ENCODE measurements around the gene TAS2R60.
"Not testable (repeated sequence)": the region's sequence is repeated elsewhere in the genome, so short reads cannot be mapped to it uniquely, and the experiment has no call there.

Gene TAS2R60, protein sequence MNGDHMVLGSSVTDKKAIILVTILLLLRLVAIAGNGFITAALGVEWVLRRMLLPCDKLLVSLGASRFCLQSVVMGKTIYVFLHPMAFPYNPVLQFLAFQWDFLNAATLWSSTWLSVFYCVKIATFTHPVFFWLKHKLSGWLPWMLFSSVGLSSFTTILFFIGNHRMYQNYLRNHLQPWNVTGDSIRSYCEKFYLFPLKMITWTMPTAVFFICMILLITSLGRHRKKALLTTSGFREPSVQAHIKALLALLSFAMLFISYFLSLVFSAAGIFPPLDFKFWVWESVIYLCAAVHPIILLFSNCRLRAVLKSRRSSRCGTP

DNA sequence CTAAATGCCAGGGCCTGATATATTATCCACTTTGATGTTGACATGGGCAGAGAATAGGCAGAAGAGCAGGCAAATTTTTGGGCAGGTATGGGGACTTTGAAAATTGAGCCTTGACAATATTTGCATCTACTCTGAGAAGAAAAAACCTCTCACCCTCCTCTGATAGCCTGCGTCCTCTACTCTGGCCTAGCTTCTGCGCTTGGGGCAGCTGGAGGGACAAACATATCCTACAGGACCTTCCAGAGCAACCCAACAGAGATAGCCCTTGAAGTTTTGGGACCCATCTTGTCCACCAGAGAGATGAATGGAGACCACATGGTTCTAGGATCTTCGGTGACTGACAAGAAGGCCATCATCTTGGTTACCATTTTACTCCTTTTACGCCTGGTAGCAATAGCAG, at the start of gene TAS2R60:
TAS2R60 (plus strand) TSS at position 301 of the 400 bp plus-strand sequence; CDS start at position 301, 0 bp downstream.
- no peak for FAIRE-seq
- DNase-seq (ENCODE audit: insufficient read length, low spot score), result no peak

DNA sequence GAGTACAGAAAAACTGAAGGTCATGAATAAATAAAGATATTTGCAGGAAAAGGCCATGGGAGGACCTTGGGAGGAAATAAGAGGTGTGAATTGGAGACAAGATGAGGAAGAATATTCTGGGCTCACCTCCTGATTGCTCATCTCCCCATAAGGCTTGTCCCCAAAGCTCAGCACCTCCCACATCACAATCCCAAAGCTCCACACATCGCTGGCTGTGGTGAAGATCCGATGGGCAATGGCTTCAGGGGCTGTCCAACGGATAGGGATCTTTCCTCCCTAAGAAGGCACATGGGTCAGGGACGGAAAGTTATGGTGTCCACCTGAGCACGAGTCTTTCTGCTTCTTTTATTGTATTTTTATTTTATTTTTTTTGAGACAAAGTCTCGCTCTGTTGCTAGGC, 49.2 kb upstream of the TAS2R60 start:
- no peak for FAIRE-seq

DNA sequence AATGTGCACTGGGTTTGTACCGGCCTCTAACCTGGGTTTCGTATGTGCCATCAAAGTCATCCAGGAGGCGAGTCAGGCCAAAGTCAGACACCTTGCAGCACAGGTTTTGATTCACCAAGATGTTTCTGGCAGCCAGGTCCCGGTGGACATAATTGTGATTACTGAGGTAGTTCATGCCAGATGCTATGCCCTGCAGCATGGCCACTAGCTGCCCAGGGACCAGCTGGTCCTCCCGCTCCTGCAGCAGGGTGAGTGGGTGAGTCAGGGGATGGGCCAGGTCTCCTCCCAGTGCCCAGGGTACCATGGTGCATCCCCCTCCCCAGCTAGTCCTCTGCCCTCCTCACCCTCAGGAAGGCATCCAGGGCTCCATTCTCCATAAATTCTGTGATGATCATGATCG, 48.5 kb upstream of the TAS2R60 start:
- FAIRE-seq (no peak), DNase-seq (ENCODE audit: insufficient read length, low spot score) (no peak)

More for the DNA sequence above, 49.2 kb upstream of the TAS2R60 start:
- no peak for DNase-seq (ENCODE audit: insufficient read length, low spot score)

DNA sequence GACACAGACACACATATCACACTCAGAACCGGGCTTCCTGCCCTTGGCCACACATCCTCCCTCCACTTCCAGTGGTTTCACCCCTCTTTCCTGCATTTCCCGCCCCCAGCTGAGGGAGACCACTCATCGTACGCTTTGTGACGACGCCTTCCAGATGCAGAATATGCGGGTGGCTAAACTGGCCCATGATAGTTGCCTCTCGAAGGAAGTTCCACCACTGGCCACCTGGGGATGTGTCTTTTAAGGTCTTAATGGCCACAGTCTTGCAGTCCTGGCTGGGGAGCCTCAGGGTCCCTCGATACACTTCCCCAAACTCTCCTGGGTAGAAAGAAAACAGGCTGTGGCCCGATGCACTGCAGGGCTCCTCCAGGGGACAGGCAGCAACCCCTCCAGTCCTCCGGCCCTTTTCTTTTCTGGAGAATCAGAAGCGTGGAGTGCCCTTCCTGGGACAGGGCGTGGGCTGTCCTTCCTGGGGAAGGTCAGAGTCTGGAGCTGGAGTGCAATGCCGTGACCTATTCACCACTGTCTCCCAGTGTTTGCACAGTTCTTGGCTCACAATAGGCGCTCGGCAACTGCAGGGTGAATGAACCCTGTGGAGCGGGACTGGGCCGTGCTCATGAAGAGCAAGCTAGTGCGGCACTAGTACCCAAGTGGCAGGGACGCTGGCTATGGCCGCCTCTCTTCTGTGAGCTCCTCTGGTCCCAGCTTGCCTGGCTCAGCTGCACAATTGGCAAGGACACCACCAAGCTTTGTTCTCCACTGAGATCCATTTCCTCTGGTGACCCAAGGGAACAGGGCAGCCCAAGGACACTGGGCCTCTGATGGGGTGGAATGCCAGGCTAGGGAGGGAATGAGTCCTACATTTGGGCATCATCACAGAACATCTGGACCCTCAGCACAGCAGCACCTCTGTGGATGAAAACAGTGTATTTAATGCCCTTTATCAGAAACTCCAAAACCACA, 47.8 kb upstream of the TAS2R60 start:
- DNase-seq (ENCODE audit: insufficient read length, low spot score) (no peak), FAIRE-seq (no peak)

DNA sequence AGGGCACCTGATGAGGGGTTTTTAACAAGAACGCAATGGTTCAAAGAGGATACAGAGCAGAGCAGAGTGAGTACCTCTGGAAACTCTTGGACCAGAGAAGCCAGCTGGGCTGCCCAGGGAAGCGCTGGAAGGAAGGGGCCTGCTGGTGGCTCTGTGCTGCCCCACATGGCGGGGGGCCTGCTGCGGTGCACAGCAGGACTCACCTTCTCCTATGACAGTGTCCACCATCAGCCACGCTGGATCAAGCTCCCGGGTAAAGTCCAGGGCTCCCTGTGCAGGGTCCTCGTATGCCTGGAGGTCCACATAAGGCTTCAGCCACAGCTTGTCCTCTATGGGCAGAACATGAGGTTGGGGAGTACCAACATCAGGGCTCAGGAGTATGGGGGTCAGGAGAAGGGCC, 47.1 kb upstream of the TAS2R60 start:
- no peak for FAIRE-seq

DNA sequence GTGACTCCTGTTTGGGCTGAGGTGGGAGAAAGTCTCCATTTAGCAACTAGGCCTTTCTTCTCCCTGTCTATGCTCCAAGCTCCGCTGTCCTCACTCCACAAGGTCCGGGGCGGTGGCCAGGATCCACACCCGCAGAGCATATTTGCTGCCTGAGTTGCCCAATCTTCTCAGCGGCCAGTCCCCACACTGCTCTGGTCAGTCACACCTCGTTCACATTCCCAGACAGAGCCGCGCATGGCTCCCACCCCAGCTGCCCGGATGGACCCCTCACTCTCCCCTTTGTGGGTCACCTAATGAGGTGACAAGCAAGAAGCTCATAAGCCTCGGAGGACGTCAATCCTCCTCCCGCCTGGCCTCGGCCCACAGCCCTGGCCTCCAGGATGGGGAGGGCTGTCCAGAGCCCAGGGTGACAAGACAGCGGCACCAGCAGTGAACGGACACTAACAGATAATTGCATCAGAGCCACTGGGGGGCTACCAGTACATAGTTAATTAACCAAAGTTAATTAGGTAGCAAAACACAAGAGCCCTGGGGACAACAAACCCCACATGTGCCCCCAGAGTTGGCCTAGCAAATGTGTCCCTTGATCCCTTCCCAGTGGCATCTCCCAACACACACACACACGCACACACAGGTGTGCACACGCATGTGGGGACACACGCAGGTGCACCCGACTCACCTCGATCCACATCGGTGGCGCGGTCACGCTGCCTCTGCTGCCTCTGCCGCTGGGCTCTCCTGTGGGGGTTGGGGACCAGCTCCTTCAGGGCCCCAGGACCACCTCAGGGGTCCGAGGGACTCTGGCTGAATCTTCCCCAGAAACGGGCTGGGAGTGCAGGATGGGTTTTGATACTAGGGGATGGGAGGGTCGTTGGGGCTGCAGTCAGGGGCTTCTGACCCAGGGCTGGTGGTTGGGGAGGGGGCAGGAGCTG, 46.4 kb upstream of the TAS2R60 start:
- DNase-seq (ENCODE audit: insufficient read length, low spot score) (no peak), FAIRE-seq (no peak)

More for the DNA sequence above, 47.1 kb upstream of the TAS2R60 start:
- no peak for DNase-seq (ENCODE audit: insufficient read length, low spot score)

DNA sequence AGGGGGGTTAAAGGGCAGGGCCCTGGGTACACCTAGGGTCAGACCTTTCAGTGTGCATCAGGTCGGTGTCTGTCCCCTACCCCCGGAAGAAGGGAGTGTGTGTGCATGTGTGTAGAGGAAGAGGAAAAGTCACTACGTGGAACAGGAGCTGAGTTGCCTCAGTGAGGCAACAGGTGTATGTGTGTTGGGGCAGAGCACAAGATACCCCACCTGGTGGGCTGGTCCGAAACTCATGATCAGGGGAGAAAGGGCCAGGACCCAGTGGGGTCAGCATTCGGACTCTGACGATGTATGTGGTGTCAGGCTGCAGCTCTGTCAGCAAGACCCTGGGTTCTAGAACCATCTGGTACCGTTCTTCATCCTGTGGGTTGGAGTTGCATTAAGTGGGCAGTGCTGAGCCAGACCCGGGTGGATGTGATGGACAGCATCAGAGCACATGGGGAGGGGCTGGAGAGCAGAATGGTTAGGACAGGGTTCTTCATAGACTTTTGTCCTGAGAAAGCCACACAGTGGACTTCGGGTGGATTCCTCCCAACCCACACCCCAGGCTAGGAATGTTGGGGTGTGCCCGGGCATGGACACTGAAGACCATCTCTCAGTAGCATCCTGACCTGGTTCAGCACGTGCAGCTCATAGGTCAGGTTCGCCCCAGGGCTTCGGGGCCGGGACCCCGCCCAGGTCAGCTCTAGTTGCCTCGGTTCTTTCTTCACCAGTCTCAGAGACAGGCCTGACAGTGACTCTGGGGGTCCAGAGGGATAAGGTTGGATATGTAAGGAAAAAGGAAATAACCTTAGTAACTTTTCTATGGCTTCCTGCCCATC, 45.3 kb upstream of the TAS2R60 start:
- FAIRE-seq, result no peak
- no peak for DNase-seq (ENCODE audit: insufficient read length, low spot score)

DNA sequence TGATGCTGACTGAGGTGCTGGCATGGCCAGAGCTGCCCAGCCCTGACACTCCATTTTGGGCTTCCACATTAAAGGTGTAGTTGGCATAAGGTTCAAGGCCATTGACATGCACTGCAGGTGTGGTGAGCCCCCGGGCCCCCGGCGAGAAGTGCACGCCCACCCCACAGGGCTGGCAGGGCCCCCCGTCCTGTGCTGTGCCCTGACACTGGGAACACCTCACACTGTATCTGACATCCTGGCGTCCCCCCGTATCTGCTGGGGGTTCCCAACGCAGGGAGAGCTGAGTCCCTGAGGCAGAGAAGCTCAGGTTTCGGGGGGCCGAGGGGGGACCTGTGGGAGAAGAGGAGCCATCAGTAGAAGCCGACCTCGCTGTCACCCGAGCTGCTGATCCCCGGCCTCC, 44.6 kb upstream of the TAS2R60 start:
- no peak for FAIRE-seq
- no peak for DNase-seq (ENCODE audit: insufficient read length, low spot score)

DNA sequence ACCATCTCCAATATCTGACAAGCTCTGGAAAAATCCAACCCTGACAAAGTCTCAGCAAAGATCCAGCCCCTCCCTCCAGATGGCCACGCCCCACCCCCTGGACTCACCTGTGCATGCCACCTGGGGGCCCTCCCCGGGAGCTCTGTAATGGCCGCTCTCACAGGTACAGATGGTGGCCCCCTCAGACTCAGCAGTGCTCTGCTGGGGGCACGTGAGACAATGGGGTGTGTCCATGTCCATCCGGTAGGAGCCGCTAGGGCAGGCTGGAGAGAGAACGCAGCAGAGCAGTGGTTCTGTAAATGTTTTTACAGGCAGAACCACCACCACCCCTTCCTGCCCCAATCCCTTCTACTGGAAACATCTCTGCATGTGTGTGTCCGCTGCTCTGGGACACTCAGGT, 44.1 kb upstream of the TAS2R60 start:
- FAIRE-seq (no peak), DNase-seq (ENCODE audit: insufficient read length, low spot score) (no peak)

DNA sequence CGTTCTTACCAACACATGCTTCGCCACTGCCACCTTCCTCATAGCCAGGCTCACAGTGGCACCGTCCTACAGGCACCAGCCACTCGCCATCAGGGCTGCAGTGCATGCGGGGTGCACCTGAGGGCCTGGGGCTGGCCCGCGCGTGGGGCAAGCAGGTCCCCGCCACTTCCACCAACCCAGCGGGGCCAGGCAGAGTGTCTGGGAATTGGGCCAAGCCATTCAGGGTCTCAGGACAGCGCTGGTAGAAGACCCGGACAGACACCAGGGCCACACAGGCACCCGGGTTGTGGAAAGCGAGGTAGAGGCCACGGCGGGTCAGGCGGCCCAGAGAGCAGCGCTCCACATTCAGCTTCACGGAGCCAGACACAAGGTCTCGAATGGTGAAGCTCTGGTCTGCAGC, 43.6 kb upstream of the TAS2R60 start:
- DNase-seq (ENCODE audit: insufficient read length, low spot score), result no peak
- FAIRE-seq, result no peak

DNA sequence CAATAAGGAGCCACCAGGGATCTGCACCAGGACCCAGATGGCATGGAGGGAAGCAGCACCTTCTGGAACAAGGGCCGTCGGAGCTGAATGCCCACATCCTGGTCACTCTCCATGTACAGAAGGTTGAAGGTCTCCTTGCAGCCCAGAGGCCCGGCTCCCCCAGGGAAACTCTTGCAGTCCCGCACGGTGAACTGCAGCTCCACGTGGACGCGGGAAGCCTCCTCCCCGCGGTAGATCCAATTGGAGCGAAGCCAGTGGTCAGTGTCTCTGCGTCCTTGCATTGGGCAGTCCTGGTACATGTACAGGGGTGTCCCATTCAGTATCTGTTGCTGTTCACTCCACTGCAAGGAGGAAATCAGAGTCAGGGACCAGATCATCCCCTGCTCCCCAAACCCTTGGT, 42.0 kb upstream of the TAS2R60 start:
- no peak for FAIRE-seq
- no peak for DNase-seq (ENCODE audit: insufficient read length, low spot score)

DNA sequence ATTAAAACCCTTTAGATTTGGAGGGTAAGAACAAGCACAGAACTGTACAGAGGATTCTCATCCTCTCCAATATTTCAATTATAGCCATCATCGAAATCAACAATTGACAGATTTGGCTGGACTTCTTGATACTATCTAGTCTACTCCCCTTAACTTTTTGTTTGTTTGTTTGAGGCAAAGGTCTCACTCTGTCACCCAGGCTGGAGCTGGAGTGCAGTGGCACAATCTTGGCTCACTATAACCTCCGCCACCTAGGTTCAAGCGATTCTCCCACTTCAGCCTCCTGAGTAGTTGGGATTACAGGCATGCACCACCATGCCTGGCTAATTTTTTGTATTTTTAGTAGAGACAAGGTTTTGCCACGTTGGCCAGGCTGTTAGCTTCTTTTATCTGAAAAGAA, 41.0 kb upstream of the TAS2R60 start:
- DNase-seq (ENCODE audit: insufficient read length, low spot score); FAIRE-seq: not testable (repeated sequence)

DNA sequence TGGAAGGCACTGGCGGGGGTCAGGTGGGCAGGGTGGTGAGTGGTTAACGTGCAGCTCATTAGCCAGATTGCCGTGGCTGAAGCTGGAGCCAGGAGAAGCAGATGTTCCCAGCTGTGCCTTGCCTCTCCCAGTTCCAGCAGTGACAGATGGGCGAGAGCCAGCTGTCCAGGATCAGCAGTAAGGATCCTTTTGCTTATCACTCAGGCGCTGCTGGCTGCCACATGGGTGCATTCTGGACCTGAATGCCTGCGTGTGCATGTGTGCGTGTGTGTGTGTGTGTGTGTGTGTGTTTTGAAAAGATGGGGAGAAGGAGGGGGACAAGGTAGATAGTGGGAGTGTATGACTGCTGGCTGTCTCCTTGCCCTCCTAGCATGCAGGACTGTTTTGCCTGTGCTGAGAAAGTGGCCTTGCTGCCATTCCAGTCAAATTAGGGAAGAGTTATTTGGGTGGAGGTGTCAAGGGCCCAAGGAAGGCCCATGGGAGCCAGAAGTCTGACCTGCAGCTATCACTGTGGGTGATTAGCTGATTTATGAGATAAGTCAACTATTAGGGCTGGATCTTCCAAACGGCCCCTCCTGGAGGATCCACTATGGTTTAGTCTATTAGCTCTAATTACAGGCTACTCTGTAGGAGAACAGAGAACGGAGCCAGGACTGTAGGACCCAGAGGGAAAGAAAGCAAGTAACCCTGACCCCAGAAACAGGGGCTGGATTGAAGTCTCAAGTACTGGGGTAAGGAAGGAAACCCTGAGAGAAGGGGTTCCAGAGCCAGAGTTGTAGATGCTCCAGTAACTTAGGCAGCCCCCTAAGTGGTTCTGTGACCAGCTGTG, 37.9 kb upstream of the TAS2R60 start:
- FAIRE-seq (no peak), DNase-seq (ENCODE audit: insufficient read length, low spot score) (no peak)

DNA sequence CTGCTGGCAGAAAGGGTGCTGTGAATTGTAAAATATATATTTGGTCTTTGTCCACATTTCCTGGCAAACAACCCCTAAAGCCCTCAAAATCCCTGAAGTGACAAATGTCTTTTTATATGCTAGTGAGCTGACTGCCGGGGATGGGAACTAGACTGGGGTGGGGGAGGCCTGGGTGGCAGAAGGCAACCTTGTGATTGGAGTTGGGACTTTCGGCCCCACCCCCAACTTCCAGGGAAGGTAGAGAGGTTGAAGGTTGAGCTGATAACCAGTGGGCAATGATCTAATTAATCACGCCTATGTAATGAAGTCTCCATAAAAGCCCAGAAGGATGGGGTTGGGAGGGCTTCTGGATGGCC, 37.3 kb upstream of the TAS2R60 start:
- DNase-seq (ENCODE audit: insufficient read length, low spot score), result no peak
- FAIRE-seq, result no peak

DNA sequence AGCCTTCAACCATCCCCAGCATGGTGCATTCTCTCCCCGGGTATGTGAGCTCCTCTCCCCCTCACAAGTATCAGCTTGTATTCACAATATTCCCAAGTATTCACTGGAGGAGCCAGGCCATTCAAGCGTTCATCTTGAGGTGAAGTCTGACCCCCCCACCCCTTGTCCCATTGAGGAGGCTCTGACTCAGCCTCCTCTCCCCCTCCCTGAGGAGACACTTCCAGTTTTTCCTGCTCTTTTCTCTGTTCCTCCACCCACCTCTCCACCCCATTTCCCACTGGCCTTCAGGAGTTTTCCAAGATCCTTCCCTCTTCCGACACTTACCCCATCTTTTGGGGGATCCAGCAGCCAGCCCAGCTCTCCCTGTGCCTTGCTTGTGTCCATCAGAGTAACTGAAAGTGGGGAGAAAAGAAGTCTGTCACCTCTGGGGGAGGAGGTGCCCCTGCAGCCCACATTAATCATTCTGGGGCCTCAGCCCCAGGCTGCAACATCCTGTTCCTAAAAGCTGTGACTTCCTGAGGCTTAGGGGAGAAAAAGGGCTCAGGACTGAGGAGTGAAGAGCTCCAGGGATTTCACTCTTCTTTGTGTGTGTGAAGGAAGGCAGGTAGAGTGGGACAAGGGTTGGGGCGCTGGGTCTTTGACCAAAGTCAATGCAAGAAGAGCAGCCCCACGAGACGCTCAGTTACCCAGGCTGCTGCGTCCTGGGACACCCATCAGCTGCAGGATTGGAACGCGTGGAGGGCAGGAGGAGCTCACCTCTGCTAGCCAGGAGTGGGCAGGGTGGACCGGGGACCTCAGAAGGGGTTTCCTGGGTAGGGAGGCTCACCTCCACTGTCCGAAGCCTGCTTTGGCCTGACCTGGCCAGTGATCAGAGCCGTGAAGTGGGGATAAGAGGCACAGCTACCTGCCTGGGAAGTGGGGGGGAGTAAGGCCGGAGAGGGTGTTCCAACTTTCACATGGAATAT, 35.7 kb upstream of the TAS2R60 start:
- no peak for DNase-seq (ENCODE audit: insufficient read length, low spot score)

DNA sequence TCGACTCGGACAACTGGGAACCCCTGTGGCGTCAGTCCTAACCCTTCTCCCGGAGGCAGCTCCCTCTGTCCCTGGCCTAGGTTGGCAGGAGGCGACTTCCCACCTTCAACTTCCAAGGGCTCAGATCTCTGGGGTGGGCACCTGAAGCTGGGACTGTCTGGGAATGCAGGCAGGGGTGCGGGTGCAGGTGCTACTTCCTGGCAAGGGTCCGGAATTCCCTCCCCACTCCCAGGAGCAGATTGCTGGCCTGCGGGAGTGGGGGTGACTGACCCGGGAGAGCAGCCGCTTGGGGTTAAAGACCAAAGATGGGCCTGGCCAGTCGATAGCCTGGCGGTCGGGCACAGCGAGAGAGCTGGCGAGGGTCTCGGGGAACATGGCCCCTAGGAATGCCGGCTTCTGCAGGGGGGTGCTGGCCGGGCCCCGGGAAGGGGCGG, 35.0 kb upstream of the TAS2R60 start:
- FAIRE-seq (no peak), DNase-seq (ENCODE audit: insufficient read length, low spot score) (no peak)

More for the DNA sequence above, 35.7 kb upstream of the TAS2R60 start:
- no peak for FAIRE-seq

DNA sequence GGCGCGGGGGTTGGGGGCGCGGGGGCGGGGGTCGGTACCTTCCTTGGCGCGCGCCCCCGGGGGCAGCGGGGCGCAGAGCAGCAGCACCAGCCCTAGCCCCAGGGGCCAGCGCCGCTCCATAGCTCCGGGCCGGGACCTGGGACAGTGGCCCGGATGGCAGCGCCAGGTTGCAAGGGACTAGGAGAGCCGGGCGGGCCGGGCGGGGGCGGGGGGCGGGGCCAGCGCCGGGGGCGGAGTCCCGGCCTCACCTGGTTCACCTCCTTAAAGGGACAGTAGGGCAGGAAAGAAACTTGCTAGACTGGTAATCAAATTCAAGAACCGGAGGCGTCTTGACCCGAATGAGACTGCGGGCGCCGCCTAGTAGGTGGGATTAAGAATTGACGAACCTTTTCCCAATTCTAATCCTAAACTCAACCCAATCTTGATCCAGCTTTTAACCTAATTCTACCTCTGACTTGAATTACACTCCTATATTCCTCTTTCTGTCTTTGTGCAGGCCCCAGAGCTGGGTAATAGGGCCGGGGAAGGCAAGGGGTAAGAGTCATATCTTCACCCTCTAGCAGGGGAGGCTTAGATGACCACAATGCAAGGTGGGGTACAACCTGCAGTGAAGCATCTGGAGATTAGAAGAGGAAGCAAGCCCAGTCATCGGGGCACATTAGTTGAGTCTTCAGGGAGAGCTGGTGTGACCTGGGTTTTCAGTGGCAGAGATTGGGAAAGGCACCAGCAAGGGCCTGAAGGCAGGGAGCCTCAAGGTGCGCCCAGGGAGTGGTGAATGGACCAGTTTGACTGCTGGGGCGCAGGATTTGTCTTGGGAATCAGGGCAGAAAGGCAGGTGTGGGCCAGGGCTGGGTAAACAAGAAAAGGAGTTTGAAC, 34.3 kb upstream of the TAS2R60 start, which contains the start of gene EPHA1:
EPHA1 (minus strand) TSS at position 171 of the 876 bp plus-strand sequence; CDS start at position 120, 51 bp downstream.
- FAIRE-seq, result no peak
- DNase-seq (ENCODE audit: insufficient read length, low spot score), result peak; percentile 53
